LNCaP clone FGC (cell line): ENCODE data around the gene LRCH3.

Source experiments
- DNase-seq: peaks from one replicate; pipeline ENCODE4 v3.0.0-alpha.2; 2011; ENCODE audit warnings: low read depth
- H3K4me3 ChIP-seq: 2 replicates; pipeline ENCODE4 v1.5.1; 2011; ENCODE audit warnings: mild to moderate bottlenecking, low read depth, low read length, control low read depth
- CTCF ChIP-seq: IDR thresholded peaks from 2 replicates; pipeline ENCODE4 v1.5.1; 2012; ENCODE audit warnings: mild to moderate bottlenecking; ENCODE audit not compliant: control insufficient read depth, insufficient read depth; ENCODE audit errors: extremely low read depth

The LRCH3 gene

GRCh38 chr3:197889204-197889930, 98.3 kb downstream of the LRCH3 start:
- H3K4me3 ChIP-seq: no peak overlapping the region
- no peak for TF ChIP-seq CTCF

GRCh38 chr3:197890693-197891092, 99.6 kb downstream of the LRCH3 start:
- no peak for TF ChIP-seq CTCF
- DNase-seq: no peak
- no peak overlapping the region for H3K4me3 ChIP-seq

More at GRCh38 chr3:197889204-197889930, 98.3 kb downstream of the LRCH3 start:
- DNase-seq: no peak

DNA sequence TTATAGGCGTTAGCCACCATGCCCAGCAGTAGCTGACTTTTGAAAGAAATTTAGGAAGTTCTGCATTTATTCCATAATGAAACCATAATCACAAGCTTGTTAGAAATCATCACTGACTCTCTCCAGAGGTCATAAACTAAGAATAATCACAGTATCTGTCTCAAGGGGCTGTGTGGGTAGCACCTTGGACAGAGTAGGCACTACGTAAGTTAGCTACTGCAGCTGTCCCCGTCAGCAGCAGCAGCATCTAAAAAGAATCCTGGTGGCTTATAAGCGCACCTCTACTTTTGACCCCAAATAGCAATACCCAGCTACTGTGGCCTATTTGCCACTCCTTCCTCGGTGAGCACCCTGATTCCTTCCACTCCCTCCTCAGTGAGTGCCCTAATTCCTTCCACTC, 101.1 kb downstream of the LRCH3 start:
- DNase-seq: no peak
- TF ChIP-seq CTCF: no peak
- no peak overlapping the region for H3K4me3 ChIP-seq

DNA sequence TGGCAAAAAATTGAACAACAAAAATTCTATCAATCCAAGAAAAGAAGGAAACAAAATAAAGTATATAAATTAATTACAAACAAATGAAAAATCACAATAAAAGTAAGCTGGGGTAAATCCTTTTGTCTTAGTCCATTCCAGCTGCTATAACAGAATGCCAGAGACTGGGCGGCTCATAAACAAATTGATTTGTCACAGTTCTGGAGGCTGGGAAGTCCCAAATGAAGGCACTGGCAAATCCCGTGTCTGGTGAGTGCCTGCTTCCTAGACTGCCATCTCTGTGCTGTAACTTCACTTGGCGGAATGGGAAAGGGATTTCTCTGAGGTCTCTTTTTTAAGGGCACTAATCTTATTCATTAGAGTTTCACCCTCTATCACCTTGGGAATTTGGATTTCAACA, 105.4 kb downstream of the LRCH3 start:
- no peak for DNase-seq
- no peak overlapping the region for H3K4me3 ChIP-seq
- TF ChIP-seq CTCF: no peak

DNA sequence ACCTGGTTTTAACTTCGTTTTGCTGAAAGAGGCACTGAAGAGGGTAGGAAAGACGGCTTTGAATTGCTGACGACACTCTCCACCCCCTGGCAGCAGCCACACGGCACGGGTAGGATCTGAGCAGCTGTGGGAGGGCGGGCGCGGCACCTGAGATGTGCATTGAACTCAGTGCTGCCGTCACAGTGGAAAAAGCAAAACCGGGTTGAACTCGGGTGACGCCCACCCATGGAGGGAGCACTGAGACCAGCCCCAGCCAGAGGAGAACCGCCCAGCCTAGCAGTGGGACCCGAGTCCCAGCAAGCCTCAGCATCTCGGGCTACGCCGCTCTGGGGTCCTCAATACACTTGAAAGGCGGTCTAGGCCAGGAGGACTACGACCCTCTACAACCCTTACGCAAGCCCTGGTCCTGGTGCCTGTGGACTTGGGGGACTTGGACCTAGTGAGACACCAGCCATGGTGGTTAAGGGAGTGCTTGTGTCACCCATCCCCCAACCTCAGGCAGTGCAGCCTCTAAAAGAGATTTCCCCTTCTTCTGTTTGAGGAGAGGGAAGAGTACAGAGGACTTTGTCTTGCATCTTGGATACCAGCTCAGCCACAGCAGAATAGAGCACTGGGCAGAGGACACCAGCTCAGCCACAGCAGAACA, 108.9 kb downstream of the LRCH3 start:
- TF ChIP-seq CTCF: no peak
- DNase-seq: no peak
- no peak overlapping the region for H3K4me3 ChIP-seq

DNA sequence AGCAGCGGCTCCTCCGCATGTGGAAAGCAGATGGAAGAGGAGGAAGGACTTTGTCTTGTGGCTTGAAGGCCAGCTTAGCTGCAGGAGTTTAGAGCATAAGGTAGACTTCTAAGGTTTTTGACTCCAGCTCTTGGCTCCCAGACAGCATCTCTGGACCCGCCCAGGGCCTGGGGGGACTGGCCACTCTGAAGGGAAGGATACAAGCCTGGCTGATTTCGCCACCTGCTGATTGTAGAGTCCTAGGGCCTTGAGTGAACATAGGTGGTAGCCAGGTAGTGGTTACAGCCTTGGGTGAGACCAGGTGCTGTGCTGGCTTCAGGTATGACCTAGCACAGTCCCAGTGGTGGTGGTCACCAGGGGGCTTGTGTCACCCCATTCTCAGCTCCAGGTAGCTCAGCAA, 110.6 kb downstream of the LRCH3 start:
- H3K4me3 ChIP-seq: no peak overlapping the region
- no peak for TF ChIP-seq CTCF
- DNase-seq: no peak
